Mammary epithelial cell (primary cell): ENCODE results near the gene BASP1.

Experiments
- CTCF ChIP-seq, 2 donors: IDR thresholded peaks in 1 of 2; conservative IDR thresholded peaks in 1 of 2; 2 replicates each; pipeline ENCODE4 v1.5.1; 2011 to 2012; ENCODE audit warnings: inconsistent platforms in 2 of 2, low read length in 2 of 2, mild to moderate bottlenecking in 2 of 2, control low read depth in 1 of 2, low read depth in 1 of 2; ENCODE audit not compliant: insufficient read depth in 1 of 2; ENCODE audit errors: extremely low read depth in 1 of 2
- EZH2 ChIP-seq: IDR thresholded peaks from 2 replicates; pipeline ENCODE4 v1.6.1; 2012; ENCODE audit warnings: low read length, inconsistent platforms, borderline replicate concordance

GRCh38 chr5:17238521-17239041, 21.1 kb downstream of the BASP1 start:
- TF ChIP-seq CTCF (conservative IDR thresholded peaks at IDR 0.05 in 1 of 2, IDR thresholded peaks at IDR 0.05 in 1 of 2; ENCODE audit: extremely low read depth in 1 of 2, insufficient read depth in 1 of 2, low read depth in 1 of 2, low read length in 2 of 2), result no peak
- TF ChIP-seq EZH2, result no peak
